Kidney (tissue), 14 donors: ENCODE data around the gene PALLD. TPM values are rescaled to one million over a fixed set of nuclear protein-coding genes. Genes with fewer than 3 reads are reported as not detected.

Source experiments
- DNase-seq, 5 donors: peaks; one replicate each; pipeline ENCODE4 v3.0.0-alpha.2; 2013 to 2020
- FAIRE-seq: peaks from 2 replicates; lab custom pipeline; 2012; peaks lifted over from hg19 to GRCh38; lab: Jason Lieb, UNC
- H3K27ac ChIP-seq, 2 donors: one replicate each; pipeline ENCODE4 v1.7.0; 2013; ENCODE audit warnings: low read depth in 2 of 2, low read length in 2 of 2, inconsistent platforms in 1 of 2
- H3K27me3 ChIP-seq: one replicate; pipeline ENCODE4 v1.7.1; 2013; ENCODE audit warnings: low read length, inconsistent platforms; ENCODE audit not compliant: control insufficient read depth, insufficient read depth
- H3K36me3 ChIP-seq, 3 donors: one replicate each; pipeline versions ENCODE4 v1.7.0 to v1.7.1; 2013; ENCODE audit warnings: low read length in 3 of 3, control low read depth in 1 of 3, inconsistent platforms in 1 of 3; ENCODE audit not compliant: insufficient read depth in 3 of 3, control insufficient read depth in 2 of 3
- H3K4me1 ChIP-seq, 3 donors: one replicate each; pipeline versions ENCODE4 v1.7.0 to v1.7.1; 2013; ENCODE audit warnings: low read length in 3 of 3, inconsistent platforms in 1 of 3, low read depth in 1 of 3; ENCODE audit not compliant: control insufficient read depth in 2 of 3, insufficient read depth in 2 of 3
- H3K4me3 ChIP-seq, 3 donors: one replicate each; pipeline versions ENCODE4 v1.7.0 to v1.8.1; 2013; ENCODE audit warnings: low read length in 3 of 3, control low read depth in 1 of 3, inconsistent platforms in 1 of 3
- H3K9ac ChIP-seq, 3 donors: one replicate each; pipeline versions ENCODE4 v1.7.0 to v1.7.1; 2013; ENCODE audit warnings: low read length in 3 of 3, control low read depth in 1 of 3, inconsistent platforms in 1 of 3
- H3K9me3 ChIP-seq, 3 donors: one replicate each; pipeline versions ENCODE4 v1.7.0 to v1.7.1; 2013; ENCODE audit warnings: low read length in 3 of 3, control low read depth in 1 of 3, inconsistent platforms in 1 of 3; ENCODE audit not compliant: control insufficient read depth in 2 of 3, insufficient read depth in 1 of 3
- intact Hi-C: fragments of 100-400 bp; cut with DNase I; formaldehyde crosslinking; loops from one replicate; pipeline ENCODE4 v1.11.1; 2022
- polyA plus RNA-seq: library from polyadenylated mRNA; stranded (reverse); fragments of 350-450 nt; fragmentation: Illumina TruSeq; extraction: RNeasy Lipid Tissue Mini Kit (QIAGEN cat#74804); gene quantifications from one replicate; pipeline ENCODE4 v1.2.3, GENCODE V29; 2014; ENCODE audit warnings: low read depth, low replicate concordance; ENCODE audit not compliant: insufficient read depth
- total RNA-seq: library from RNA; stranded (reverse); fragmentation: NEBNext Ultra II Directional; extraction: Animal tissue kit (Norgen Biotek cat#: 25700); gene quantifications from one replicate; pipeline ENCODE4 v1.2.1, GENCODE V29; 2021
- TF ChIP-seq, protein P1 (sequence below): IDR thresholded peaks from 3 replicates; pipeline ENCODE4 v1.5.1; 2012; ENCODE audit warnings: mild to moderate bottlenecking, moderate library complexity, borderline replicate concordance; ENCODE audit not compliant: insufficient read depth; ENCODE audit errors: extremely low read depth
- donor health status: control.
- donor health status: control.
- donor health status: control.
- donor health status: control.
- donor health status: control.
- donor health status: DM: yes; HTN: yes; CAD: no.
- donor health status: Normal renal cell carcinoma (clear cell type).

PALLD gene
- total and polyA plus RNA-seq, 2 donors from 2014 or later, result 43.4 to 120 TPM

DNA sequence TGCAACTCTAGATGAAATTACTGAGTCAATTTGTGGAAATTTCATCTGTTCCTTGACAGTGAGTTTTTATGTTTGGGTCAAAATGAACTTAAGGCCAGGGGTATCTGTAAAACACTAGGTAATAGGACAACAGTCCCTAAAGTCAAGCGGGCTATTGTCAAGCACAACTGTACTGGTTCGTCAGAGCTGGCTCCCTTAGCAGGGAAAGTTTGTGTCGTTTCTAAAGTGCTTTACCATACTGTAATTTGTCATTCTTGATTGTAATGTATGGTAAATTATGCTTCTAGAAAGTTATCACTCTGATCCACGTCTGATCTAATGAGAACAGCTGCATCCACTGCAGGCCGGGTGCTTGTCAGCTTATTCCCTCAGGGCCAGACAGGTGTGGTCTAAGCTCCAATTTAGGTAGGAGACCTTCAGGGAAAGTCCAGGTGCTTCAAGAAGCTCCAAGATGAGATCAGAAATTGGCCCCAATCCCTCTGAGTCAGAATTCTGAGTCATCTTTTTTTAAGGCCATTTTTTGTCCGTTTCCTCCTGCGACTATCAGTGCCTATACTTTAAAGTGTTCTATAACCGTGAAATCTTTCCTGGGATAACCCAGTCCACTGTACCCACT lies 92.2 kb downstream of the PALLD start:
- Histone ChIP-seq H3K9me3 (no peaks in the 10 kb centered on the region), H3K9ac (no peak overlapping the region), H3K36me3 (no peaks in the 10 kb centered on the region), H3K27me3 (no peaks in the 10 kb centered on the region), H3K27ac (no peak overlapping the region), H3K4me1 (no peaks in the 10 kb centered on the region), H3K4me3 (no peak overlapping the region)
- FAIRE-seq (no peak), DNase-seq (no peak)
- TF ChIP-seq, protein P1, sequence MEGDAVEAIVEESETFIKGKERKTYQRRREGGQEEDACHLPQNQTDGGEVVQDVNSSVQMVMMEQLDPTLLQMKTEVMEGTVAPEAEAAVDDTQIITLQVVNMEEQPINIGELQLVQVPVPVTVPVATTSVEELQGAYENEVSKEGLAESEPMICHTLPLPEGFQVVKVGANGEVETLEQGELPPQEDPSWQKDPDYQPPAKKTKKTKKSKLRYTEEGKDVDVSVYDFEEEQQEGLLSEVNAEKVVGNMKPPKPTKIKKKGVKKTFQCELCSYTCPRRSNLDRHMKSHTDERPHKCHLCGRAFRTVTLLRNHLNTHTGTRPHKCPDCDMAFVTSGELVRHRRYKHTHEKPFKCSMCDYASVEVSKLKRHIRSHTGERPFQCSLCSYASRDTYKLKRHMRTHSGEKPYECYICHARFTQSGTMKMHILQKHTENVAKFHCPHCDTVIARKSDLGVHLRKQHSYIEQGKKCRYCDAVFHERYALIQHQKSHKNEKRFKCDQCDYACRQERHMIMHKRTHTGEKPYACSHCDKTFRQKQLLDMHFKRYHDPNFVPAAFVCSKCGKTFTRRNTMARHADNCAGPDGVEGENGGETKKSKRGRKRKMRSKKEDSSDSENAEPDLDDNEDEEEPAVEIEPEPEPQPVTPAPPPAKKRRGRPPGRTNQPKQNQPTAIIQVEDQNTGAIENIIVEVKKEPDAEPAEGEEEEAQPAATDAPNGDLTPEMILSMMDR, result no peak
- intact Hi-C loops, result no loop called here

DNA sequence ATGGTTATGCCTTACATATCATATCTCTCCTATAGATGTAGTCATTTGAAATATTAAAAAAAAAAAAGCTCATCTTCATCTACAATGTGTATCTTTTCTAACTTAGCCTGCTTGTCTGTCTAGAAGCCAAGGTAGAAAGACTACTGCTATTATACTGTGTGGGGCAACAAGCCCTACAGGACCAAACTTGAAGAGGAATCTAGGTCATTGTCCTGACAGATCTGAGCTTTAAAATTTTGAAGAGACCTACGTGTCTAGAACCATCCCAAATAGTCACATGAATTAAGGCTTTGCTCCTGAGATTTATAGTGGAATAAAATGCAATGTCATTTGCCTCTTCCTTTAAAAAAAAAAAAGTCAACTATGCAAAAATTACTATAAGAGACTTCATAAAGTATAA lies 95.8 kb downstream of the PALLD start:
- intact Hi-C loops, result no loop called here
- no peak for FAIRE-seq
- no peaks in the 10 kb centered on the region for H3K4me1 ChIP-seq
- H3K36me3 ChIP-seq, result no peaks in the 10 kb centered on the region
- TF ChIP-seq, protein P1, result no peak
- H3K9me3 ChIP-seq, result no peaks in the 10 kb centered on the region
- no peak overlapping the region for H3K4me3 ChIP-seq
- DNase-seq, result no peak
- no peak overlapping the region for H3K27ac ChIP-seq
- H3K9ac ChIP-seq, result no peak overlapping the region
- H3K27me3 ChIP-seq, result no peaks in the 10 kb centered on the region

DNA sequence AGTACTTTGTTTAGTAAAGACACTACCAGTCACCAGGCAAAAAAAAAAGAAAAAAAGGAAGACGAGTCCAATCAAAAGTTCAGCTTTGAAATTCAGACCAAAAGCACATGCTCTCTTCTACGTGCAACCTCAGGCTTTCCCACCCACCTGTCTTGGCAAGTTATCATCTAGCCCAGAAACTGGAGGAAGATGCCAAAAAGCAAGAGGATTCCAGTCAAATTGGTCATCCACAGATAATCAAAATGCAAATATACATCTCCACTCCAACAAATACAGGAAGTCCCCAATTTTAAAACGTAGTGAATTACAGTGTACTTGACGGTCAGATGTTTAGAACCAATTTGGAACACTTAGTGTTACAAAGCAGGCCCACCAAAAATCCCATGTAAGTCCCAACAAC lies 96.5 kb downstream of the PALLD start:
- H3K9me3 ChIP-seq, result no peaks in the 10 kb centered on the region
- H3K4me3 ChIP-seq, result no peak overlapping the region
- H3K9ac ChIP-seq, result no peak overlapping the region
- H3K27ac ChIP-seq, result no peak overlapping the region
- H3K4me1 ChIP-seq, result no peaks in the 10 kb centered on the region
- no peaks in the 10 kb centered on the region for H3K27me3 ChIP-seq
- TF ChIP-seq, protein P1, result no peak
- intact Hi-C loops, result no loop called here
- DNase-seq (no peak), FAIRE-seq (no peak)
- H3K36me3 ChIP-seq, result no peaks in the 10 kb centered on the region

DNA sequence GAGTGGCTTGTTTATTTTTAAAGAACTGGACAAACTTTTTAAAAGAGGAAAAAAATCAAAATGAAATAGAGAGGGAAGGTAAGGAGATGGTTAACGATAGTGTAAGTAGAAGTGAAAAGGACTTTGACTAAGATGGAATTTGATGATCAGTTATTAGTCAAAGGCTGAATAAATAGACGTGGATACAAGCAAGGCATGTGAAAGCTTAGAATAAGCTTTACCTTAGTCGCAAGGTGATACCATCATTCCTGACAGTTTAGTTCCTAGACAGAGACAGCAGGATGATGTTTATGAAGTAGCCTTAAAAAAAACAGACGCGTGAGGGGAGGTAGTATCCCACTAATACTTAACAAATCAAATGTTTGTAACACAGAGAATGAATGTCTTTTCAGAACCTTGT lies 97.3 kb downstream of the PALLD start:
- no peaks in the 10 kb centered on the region for H3K27me3 ChIP-seq
- no peaks in the 10 kb centered on the region for H3K9me3 ChIP-seq
- no peak overlapping the region for H3K27ac ChIP-seq
- intact Hi-C loops, result no loop called here
- DNase-seq, result no peak
- H3K4me3 ChIP-seq, result no peak overlapping the region
- H3K4me1 ChIP-seq, result no peaks in the 10 kb centered on the region
- no peak for FAIRE-seq
- H3K9ac ChIP-seq, result no peak overlapping the region
- TF ChIP-seq, protein P1, result no peak
- no peaks in the 10 kb centered on the region for H3K36me3 ChIP-seq
